GM10266 (cell line): ENCODE measurements around the gene METTL21C.

ENCODE experiments used
- DNase-seq: peaks from one replicate; pipeline ENCODE4 v3.0.0; 2012; ENCODE audit errors: extremely low spot score
- TF ChIP-seq, protein P1 (sequence below): IDR thresholded peaks from 2 replicates; pipeline ENCODE4 v1.5.1; 2012; ENCODE audit warnings: mild to moderate bottlenecking, low read depth; ENCODE audit not compliant: control insufficient read depth, insufficient read depth; ENCODE audit errors: missing control alignments

METTL21C gene

DNA sequence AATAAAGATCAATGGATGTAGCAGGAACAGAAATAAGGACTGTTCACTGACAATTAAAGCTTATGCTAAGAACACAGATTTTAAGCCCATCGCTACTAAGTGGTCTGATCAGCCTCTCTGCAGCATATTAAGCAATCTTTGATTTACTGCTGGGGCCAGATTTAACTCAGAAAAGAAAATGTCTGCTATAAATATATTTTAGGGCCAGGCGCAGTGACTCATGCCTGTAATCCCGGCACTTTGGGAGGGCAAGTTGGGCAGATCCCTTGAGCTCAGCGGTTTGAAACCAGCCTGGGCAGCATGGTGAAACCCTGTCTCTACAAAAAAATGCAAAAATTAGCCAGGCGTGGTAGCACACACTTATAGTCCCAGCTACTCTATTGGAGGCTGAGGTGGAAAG, 43.0 kb downstream of the METTL21C start:
- TF ChIP-seq, protein P1, sequence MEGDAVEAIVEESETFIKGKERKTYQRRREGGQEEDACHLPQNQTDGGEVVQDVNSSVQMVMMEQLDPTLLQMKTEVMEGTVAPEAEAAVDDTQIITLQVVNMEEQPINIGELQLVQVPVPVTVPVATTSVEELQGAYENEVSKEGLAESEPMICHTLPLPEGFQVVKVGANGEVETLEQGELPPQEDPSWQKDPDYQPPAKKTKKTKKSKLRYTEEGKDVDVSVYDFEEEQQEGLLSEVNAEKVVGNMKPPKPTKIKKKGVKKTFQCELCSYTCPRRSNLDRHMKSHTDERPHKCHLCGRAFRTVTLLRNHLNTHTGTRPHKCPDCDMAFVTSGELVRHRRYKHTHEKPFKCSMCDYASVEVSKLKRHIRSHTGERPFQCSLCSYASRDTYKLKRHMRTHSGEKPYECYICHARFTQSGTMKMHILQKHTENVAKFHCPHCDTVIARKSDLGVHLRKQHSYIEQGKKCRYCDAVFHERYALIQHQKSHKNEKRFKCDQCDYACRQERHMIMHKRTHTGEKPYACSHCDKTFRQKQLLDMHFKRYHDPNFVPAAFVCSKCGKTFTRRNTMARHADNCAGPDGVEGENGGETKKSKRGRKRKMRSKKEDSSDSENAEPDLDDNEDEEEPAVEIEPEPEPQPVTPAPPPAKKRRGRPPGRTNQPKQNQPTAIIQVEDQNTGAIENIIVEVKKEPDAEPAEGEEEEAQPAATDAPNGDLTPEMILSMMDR: no peak
- DNase-seq: no peak

DNA sequence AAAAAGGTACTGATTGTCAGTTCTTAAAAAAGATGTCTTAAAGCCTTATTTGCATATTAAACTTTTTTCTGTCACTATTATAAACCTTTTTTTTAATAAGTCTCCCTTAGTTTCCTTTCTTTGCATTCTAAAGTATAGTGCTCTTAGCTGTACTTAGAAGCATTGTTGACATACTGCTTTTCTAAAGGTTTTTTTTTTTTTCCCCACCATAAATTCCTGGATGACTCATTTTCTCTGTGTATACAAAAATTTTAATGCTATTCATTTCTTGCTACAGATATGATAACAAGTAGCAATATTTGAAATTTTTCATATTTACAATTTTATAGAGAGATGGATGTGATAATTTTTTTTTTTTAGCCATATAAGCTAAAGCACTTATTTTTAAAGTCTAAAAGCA, 43.5 kb downstream of the METTL21C start:
- DNase-seq: no peak
- TF ChIP-seq, protein P1: no peak

DNA sequence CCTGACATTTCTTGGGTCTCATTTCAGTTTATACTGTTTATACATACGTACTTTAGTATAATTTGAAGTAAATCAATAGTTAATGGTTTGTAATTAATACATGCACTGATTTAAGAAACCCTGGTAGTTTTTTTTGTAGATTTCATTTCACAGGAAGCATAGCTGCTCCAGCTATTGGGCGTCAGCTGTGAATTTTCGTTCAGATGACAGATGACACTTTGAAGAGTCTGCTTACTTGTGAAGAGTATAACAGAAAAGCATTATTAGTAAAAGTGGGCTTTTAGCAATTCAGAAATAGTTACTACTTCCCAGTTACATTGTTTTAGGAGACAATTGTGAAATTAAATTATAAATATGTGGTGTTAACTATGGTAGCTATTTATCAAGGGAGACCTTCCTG, 44.4 kb downstream of the METTL21C start:
- TF ChIP-seq, protein P1: no peak
- DNase-seq: no peak

DNA sequence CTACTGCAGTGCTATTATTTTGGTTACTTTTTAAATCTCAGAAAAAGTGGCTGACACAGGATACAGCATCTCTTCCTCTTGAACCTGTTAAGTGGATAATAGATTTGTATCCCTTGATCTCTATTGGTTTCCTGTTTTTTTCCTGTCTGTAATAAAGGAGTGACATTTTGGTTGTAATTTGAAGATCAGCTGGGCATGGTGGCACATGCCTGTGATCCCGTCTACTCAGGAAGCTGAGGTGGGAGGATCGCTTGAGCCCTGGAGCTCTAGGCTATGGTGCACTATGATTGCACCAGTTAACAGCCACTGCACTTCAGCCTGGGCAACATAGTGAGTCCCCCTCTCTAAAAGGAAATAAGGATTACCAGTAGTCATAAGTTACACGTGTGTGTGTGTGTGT, 46.8 kb downstream of the METTL21C start:
- TF ChIP-seq, protein P1: no peak
- DNase-seq: no peak

DNA sequence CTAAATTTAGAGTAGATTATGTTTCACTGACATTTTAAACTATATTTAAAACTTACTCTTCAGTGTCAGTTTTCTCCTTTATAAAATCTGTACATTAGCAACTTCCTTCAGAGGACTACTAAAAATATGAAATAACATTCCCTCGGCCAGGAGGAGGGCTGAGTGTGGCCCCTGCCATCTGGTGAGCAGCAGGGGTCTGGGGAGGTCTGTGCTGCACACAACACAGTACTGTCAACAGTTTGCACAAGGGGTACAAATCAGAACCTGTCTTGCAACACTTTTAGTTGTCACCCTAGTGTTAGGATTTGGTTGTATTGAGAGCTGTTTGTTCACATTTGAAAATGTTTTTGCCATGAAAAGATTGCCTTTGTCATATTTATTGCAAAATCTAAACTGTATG, 49.1 kb downstream of the METTL21C start:
- TF ChIP-seq, protein P1: no peak
- no peak for DNase-seq

DNA sequence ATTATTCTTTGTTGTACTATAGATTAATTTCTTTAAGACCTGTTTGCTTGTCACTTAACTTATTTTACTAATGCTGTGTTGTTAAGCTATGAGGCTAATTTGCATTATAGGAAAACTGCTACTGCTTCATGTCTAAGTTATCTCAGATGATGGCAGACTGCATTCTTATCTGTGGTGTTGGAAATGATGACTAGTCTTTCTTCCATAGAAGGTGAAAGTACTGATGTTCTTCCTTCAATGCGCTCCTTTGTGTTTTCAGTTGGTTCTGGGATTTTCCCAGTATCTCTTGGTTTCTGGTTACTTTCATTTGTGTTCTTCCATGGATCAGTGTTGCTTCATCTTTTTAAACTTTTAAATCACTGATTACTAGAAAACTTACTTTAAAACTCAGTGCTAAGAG, 51.2 kb downstream of the METTL21C start:
- TF ChIP-seq, protein P1: no peak
- DNase-seq: no peak

DNA sequence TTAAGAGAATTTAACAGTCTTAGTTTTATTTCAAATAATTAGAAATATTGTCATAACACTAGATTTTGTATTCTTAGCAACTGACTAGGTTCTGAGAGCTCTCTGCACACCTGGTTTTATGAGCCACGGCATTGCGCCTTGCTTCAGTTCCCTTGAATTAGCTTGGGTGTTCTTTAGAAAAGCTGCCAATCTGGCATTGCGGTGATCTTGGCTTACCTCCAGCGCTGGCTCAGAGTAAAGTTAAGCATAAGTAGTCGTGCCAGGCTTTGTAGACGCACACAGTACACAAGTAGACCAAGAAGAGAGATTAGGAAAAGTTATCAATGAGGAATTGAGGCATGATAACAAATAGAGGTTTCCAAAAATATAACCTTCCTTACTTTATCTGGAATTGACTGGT, 52.4 kb downstream of the METTL21C start:
- TF ChIP-seq, protein P1: no peak
- no peak for DNase-seq
